BE2C (cell line): ENCODE data around the gene BHLHA15.

Experiments
- DNase-seq: peaks from one replicate; pipeline ENCODE4 v3.0.0-alpha.2; 2020
- H3K27me3 ChIP-seq: fragments of 250-450 bp; sonication (Bioruptor Pico); 2 replicates; pipeline ENCODE4 v1.5.1; 2020; ENCODE audit warnings: mild to moderate bottlenecking
- H3K36me3 ChIP-seq: fragments of 250-450 bp; sonication (Bioruptor Pico); 2 replicates; pipeline ENCODE4 v1.5.1; 2020; ENCODE audit warnings: mild to moderate bottlenecking
- H3K4me1 ChIP-seq: fragments of 250-450 bp; sonication (Bioruptor Pico); 2 replicates; pipeline ENCODE4 v1.5.1; 2020
- H3K4me3 ChIP-seq: 2 replicates; pipeline ENCODE4 v1.5.1; 2011; ENCODE audit warnings: low read depth, low read length
- H3K9me3 ChIP-seq: fragments of 250-450 bp; sonication (Bioruptor Pico); 2 replicates; pipeline ENCODE4 v1.5.1; 2020
- TF ChIP-seq, protein P1 (sequence below): IDR thresholded peaks from 2 replicates; pipeline ENCODE4 v1.5.1; 2012; ENCODE audit warnings: mild to moderate bottlenecking, low read depth, low read length

The BHLHA15 gene

DNA sequence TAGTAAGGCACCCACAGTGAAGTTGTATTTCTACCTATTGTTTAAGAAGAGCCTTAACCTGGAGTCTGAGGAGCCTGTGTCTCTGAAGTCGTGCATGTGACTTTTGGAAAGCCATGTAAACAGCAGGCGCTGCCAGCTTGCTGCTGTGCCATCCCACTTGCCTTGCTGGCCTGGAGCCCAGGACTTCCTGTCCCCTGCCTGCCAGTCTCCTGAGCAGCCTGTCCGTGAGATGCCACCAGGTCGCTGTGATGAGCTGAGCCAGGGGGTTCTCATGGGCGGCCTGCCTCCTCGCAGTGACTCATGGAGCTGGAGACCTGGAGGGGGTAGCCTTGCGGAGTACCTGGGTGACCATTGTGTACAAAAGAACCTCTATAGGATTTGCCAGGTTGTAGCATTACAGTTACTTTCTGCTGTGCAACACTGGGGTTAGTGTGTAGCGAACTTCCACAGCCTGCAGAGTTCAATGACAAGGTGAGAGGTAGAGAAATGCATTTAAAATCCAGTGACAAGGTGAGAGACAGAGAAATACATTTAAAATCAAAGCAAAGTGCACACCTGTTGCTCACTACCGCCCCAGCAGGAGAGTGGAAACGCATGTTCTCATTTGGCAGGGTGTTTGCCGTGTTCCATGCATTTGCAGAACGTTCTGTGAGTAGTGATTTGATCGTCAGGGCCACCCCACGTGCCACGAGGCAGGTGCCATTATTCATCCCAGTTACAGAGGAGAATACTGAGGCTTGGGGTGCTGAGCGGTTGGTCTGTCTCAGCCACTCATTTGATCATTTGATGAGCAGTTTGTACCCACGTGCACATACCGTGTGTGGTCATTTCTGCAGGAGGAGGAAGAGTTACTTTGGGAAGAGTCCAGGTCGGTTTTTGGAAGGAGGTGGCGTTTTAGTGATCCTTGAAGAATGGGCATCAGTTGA lies 36.6 kb upstream of the BHLHA15 start:
- Histone ChIP-seq H3K27me3 (no peaks in the 10 kb centered on the region), H3K36me3 (no peaks in the 10 kb centered on the region), H3K4me3 (no peak overlapping the region), H3K9me3 (no peaks in the 10 kb centered on the region), H3K4me1 (no peaks in the 10 kb centered on the region)
- TF ChIP-seq, protein P1, sequence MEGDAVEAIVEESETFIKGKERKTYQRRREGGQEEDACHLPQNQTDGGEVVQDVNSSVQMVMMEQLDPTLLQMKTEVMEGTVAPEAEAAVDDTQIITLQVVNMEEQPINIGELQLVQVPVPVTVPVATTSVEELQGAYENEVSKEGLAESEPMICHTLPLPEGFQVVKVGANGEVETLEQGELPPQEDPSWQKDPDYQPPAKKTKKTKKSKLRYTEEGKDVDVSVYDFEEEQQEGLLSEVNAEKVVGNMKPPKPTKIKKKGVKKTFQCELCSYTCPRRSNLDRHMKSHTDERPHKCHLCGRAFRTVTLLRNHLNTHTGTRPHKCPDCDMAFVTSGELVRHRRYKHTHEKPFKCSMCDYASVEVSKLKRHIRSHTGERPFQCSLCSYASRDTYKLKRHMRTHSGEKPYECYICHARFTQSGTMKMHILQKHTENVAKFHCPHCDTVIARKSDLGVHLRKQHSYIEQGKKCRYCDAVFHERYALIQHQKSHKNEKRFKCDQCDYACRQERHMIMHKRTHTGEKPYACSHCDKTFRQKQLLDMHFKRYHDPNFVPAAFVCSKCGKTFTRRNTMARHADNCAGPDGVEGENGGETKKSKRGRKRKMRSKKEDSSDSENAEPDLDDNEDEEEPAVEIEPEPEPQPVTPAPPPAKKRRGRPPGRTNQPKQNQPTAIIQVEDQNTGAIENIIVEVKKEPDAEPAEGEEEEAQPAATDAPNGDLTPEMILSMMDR, result no peak
- no peak for DNase-seq

DNA sequence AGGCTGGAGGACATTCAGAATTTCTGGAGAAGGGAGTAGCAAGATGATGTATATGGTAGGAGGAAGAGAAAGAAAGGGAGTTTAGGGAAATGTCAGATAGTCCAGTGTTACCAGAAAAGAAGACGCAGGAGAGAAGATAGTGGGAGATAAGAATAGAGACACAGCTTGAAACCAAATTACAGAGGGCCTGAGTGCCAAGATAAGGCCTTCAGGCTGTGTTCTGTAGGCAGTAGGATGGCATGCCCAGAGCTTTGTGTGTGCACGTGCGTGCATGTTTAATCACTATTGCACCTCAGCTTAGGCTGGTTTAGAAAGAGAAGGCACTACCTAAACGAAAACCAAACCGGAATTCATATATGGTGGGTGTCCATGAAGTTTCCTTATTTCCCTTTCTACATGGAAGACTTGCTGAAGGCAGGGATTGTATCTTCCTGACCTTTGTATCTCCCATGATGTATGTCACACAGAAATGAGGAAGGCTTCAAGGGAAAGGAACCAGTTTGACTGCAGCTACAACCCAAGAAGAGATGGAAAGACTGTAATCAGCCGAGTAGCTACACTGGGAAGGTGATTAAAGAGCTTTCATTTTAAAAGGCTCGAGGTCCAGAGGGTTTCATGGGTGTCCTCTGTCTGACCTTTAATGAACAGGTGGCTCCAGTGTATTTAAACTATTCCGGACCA lies 35.8 kb upstream of the BHLHA15 start:
- TF ChIP-seq, protein P1, result no peak
- Histone ChIP-seq H3K27me3 (no peaks in the 10 kb centered on the region), H3K9me3 (no peaks in the 10 kb centered on the region), H3K36me3 (no peaks in the 10 kb centered on the region), H3K4me3 (no peak overlapping the region), H3K4me1 (no peaks in the 10 kb centered on the region)
- DNase-seq, result no peak

DNA sequence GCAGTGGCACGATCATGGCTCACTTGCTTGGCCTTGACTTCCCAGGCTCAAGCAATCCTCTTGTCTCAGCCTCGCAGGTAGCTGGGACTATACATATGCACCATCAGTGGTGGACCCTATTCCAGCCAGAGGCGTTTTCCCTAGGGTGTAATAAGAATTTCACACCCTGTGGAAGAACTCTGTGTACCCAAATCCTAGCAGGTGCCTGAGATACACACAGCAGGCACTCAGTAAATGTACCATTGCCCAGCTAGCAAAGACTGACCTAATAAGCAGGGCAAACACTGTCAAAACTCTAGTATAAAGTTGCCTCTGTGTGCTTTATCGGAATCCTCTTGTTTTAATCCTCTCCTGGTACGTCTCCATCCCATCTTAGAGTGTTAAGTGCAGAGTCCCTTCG lies 33.7 kb upstream of the BHLHA15 start:
- Histone ChIP-seq H3K27me3 (no peaks in the 10 kb centered on the region), H3K4me1 (no peaks in the 10 kb centered on the region), H3K4me3 (no peak overlapping the region), H3K9me3 (no peaks in the 10 kb centered on the region), H3K36me3 (no peaks in the 10 kb centered on the region)
- TF ChIP-seq, protein P1, result no peak
- DNase-seq, result no peak

DNA sequence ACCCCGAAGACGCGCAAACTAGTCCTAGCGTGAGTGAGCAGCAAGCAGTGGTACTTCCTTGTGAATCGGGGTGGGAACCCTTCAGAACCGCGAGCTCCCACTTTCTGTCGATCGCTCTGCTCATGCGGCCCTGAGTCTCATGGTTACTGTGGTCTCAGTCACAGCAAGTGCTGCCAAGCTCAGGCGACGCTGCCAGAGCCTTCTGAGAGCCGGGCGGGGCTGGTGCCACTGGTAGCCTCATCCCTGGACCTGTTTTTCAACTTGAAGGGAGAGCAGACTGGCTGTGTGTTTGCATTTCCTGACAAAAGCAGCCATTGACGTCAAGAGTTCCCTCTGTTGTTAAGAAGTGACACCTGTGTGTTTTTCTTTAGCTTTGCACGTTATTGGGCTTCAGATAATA lies 32.9 kb upstream of the BHLHA15 start:
- Histone ChIP-seq H3K9me3 (no peaks in the 10 kb centered on the region), H3K4me1 (no peaks in the 10 kb centered on the region), H3K4me3 (no peak overlapping the region), H3K36me3 (no peaks in the 10 kb centered on the region), H3K27me3 (no peaks in the 10 kb centered on the region)
- no peak for DNase-seq
- TF ChIP-seq, protein P1, result no peak

DNA sequence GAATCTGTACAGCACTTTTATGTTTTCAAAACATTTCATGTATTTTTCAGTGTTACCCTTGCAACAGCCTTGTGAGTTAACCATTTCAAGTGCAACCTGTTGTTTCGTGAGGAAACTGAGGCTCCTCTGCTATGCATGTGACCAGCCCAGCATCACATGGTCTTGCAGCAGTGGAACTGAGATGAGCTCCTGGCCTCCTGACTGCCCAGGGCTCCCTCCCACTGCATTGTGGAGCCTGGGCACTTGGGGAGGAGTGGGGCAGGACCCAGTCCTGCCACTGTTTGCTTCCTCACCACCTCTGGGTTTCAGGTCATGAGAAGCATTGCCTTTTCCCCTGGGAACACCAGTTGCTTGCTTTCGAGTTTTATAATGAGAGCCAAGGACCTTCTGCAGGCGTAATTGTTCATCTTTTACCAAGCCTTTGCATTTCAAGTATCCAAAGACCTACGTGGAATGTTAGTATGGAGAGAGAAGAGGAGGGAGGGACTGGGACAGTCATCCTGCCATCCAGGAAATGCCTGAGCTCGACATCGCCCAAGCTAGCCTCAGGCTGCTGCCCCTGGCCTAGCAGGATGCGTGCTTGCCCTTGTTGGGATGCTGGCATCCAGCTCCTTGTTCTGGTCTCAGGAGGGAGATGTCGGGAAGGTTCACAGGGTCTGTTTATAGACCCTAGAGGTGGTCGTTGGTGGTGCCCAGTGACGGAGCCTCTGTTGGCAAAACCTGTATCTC lies 32.3 kb upstream of the BHLHA15 start:
- no peak overlapping the region for H3K4me3 ChIP-seq
- no peaks in the 10 kb centered on the region for H3K9me3 ChIP-seq
- no peaks in the 10 kb centered on the region for H3K36me3 ChIP-seq
- TF ChIP-seq, protein P1, result no peak
- no peak for DNase-seq
- no peaks in the 10 kb centered on the region for H3K4me1 ChIP-seq
- H3K27me3 ChIP-seq, result no peaks in the 10 kb centered on the region
